ENCODE measurements around the gene CRTAC1. TPM values are rescaled to one million over a fixed set of nuclear protein-coding genes. Genes with fewer than 3 reads are reported as not detected.

CRTAC1 gene
- total and polyA plus RNA-seq, 12 donors, result 0.22 to 12.4 (median 1.4) TPM

GRCh38 chr10:97828721-97829120 is 201.7 kb downstream of the CRTAC1 start:
- Histone ChIP-seq H3K36me3 (no peaks in the 10 kb centered on the region), H3K4me3 (no peak overlapping the region), H3K4me1 (peaks cover 0 to 5% (median 0%) of the 10 kb centered on the region in 9 donors), H3K9me3 (no peaks in the 10 kb centered on the region), H3K27ac (no peak overlapping the region), H3K27me3 (peaks cover 0 to 12% (median 0%) of the 10 kb centered on the region in 7 donors)
- TF ChIP-seq, protein P1, sequence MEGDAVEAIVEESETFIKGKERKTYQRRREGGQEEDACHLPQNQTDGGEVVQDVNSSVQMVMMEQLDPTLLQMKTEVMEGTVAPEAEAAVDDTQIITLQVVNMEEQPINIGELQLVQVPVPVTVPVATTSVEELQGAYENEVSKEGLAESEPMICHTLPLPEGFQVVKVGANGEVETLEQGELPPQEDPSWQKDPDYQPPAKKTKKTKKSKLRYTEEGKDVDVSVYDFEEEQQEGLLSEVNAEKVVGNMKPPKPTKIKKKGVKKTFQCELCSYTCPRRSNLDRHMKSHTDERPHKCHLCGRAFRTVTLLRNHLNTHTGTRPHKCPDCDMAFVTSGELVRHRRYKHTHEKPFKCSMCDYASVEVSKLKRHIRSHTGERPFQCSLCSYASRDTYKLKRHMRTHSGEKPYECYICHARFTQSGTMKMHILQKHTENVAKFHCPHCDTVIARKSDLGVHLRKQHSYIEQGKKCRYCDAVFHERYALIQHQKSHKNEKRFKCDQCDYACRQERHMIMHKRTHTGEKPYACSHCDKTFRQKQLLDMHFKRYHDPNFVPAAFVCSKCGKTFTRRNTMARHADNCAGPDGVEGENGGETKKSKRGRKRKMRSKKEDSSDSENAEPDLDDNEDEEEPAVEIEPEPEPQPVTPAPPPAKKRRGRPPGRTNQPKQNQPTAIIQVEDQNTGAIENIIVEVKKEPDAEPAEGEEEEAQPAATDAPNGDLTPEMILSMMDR (IDR thresholded peaks at IDR 0.05), result no peak
- ATAC-seq (no peak), DNase-seq (no peak)
- intact Hi-C loops (cut with DNase I), result no loop called here
- 76 to 78% methylated on average over 2 of the region's 2 CpGs for WGBS, 2 donors

- WGBS, 2 donors, result 33 to 35% methylated on average over 10 of the region's 10 CpGs
- TF ChIP-seq, protein P1 (IDR thresholded peaks at IDR 0.05), result no peak
- ATAC-seq (no peak), DNase-seq (no peak)
- H3K27ac ChIP-seq, result no peak overlapping the region
- H3K4me1 ChIP-seq, result peaks cover 0 to 5% (median 0%) of the 10 kb centered on the region in 9 donors
- no peak overlapping the region for H3K4me3 ChIP-seq
- no peaks in the 10 kb centered on the region for H3K36me3 ChIP-seq
- H3K9me3 ChIP-seq, result no peaks in the 10 kb centered on the region
- intact Hi-C loops (cut with DNase I), result no loop called here
- H3K27me3 ChIP-seq, result peaks cover 0 to 12% (median 0%) of the 10 kb centered on the region in 7 donors
Observed at GRCh38 chr10:97827702-97828291, 202.6 kb downstream of the CRTAC1 start.

DNA sequence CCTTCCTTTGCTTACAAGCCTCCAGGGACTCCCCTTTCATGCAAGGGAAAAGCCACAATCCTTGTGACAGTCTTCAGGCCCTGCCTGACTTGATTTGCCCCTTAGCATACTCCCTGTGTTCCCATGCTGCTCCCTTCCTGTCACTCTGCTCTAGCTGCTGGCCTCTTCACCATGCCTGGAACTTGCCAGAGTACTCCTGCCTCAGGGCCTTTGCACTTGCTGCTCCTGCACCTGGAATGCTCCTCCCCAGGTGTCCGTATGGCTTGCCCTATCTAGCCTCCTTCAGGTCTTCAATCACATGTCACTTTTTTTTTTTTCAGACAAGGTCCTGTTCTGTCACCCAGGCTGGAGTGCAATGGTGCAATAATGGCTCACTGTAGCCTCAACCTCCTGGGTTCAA is 203.5 kb downstream of the CRTAC1 start:
- intact Hi-C loops (cut with DNase I), result no loop called here
- H3K9me3 ChIP-seq, result no peaks in the 10 kb centered on the region
- WGBS, 2 donors, result 81 to 89% methylated on average over 1 of the region's 1 CpG
- TF ChIP-seq, protein P1 (IDR thresholded peaks at IDR 0.05), result no peak
- peaks cover 0 to 5% (median 0%) of the 10 kb centered on the region in 9 donors for H3K4me1 ChIP-seq
- H3K27me3 ChIP-seq, result peaks cover 0 to 10% (median 0%) of the 10 kb centered on the region in 7 donors
- ATAC-seq (no peak), DNase-seq (no peak)
- no peak overlapping the region for H3K4me3 ChIP-seq
- H3K27ac ChIP-seq, result no peak overlapping the region
- no peaks in the 10 kb centered on the region for H3K36me3 ChIP-seq

DNA sequence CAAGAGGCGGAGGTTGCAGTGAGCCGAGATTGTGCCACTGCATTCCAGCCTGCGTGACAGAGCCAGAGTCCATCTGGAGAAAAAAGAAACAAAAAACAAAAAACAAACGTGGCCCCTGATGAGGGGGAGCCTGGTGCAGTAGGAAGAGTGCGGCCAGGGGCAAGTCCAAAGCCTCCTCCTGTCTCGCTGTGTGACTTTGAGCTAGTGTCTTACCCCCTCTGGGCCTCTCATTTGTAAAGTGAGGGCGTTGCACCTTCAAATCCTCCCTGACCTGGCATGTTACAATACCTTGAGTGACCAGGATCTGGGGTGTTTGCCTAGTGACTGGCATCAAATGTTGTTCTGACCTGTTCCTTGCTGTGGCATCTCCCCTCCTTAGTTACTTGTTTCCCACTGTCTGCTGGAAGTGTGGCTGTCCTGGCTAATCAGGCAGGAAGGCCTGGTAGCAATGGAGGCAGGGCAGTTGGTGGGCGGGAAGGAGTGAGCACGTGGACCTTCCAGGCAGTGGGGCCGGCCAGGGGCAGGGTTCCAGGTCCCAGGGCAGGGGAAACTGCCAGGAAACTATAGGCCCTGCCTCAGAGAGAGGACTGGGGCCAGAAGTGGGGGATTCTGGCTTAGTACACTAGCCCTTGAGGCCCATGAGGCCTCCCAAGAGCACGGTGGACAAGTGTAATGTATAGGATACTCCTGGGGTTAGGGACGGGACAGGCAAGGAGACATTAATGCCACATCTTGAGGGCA is 205.2 kb downstream of the CRTAC1 start:
- Histone ChIP-seq H3K4me3 (no peak overlapping the region), H3K9me3 (no peaks in the 10 kb centered on the region), H3K27me3 (peaks cover 0 to 10% (median 0%) of the 10 kb centered on the region in 7 donors), H3K4me1 (peaks cover 0 to 5% (median 0%) of the 10 kb centered on the region in 9 donors), H3K36me3 (no peaks in the 10 kb centered on the region), H3K27ac (no peak overlapping the region)
- peak in 2 of 8 donors; percentile 25 to 26 for ATAC-seq
- TF ChIP-seq, protein P1 (IDR thresholded peaks at IDR 0.05), result no peak
- intact Hi-C loops (cut with DNase I), result no loop called here
- no peak for DNase-seq
- 77 to 79% methylated on average over 12 of the region's 12 CpGs for WGBS, 2 donors
